ENCODE measurements around the gene FCRL6. TPM values are rescaled to one million over a fixed set of nuclear protein-coding genes. Genes with fewer than 3 reads are reported as not detected.

Gene FCRL6
- total RNA-seq, 4 donors from 2014 or later, result 0.39 to 2.2 (median 1.4) TPM

DNA sequence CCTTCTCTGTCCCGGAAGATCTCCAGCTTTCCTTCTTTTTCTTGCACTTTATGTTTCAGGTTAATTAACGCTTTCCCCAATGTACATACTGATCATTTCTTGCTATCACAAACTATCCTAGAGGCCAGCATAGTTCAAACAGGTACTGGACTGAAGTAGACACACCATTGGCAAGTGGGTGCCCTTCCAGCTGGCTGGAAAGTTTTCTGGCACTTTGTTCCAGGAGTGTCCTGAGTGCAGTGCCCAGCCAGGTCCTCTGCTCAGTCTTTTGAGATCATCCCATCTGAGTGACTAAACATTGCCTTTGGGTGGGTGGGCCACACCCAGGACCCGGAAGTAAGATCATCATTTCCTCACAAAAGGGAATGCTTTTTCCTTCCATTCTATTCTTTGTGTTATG is 36.4 kb upstream of the FCRL6 start:
- no peaks in the 10 kb centered on the region for H3K27me3 ChIP-seq
- peaks cover 0 to 7% (median 0%) of the 10 kb centered on the region in 4 donors for H3K9me3 ChIP-seq
- no peaks in the 10 kb centered on the region for H3K4me1 ChIP-seq
- H3K4me3 ChIP-seq, result no peak overlapping the region
- no peak overlapping the region for H3K27ac ChIP-seq
- H3K36me3 ChIP-seq, result no peaks in the 10 kb centered on the region
- 71 to 84% methylated on average over 3 of the region's 3 CpGs for WGBS, 2 donors
- DNase-seq (ENCODE audit: low spot score in 2 of 2), result no peak
- TF ChIP-seq POLR2A (IDR thresholded peaks at IDR 0.05), result no peak
- no peak for TF ChIP-seq EP300 (IDR thresholded peaks at IDR 0.05)
- TF ChIP-seq, protein P1, sequence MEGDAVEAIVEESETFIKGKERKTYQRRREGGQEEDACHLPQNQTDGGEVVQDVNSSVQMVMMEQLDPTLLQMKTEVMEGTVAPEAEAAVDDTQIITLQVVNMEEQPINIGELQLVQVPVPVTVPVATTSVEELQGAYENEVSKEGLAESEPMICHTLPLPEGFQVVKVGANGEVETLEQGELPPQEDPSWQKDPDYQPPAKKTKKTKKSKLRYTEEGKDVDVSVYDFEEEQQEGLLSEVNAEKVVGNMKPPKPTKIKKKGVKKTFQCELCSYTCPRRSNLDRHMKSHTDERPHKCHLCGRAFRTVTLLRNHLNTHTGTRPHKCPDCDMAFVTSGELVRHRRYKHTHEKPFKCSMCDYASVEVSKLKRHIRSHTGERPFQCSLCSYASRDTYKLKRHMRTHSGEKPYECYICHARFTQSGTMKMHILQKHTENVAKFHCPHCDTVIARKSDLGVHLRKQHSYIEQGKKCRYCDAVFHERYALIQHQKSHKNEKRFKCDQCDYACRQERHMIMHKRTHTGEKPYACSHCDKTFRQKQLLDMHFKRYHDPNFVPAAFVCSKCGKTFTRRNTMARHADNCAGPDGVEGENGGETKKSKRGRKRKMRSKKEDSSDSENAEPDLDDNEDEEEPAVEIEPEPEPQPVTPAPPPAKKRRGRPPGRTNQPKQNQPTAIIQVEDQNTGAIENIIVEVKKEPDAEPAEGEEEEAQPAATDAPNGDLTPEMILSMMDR (IDR thresholded peaks at IDR 0.05), result no peak

DNA sequence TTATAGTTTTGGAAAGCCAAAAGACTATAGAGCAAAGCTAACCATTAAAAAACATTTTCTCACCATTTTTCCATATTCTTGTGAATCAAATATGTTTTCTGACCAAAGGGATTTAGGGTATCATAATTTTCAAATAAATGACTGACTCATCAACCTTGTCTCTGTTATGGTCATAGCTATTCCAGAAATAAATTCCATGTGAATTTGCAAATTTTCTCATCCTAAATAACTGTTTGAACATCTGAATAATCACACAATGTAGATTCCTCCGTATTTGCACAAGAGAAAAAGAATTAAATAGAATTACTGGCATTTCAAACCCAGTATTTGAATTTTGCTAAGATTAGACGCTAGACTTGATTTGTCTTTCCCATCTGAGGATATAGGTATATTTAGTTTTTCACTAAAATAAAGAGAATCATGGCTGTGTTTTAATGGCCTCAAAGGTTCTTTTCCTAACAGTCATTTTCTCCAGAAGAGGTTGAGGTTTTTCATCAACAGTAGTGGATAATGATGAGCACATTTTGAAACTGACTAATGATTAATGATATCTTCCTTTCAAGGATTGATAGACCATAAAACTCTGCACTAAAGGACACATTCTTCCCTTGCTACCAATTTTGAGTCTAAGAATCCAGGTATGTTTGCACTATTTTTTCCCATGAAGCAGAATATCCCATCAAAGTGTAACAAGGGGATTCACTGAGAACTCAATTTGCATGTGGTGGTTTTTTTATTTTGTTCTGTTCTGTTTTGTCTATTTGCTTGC is 30.8 kb upstream of the FCRL6 start:
- Histone ChIP-seq H3K4me3 (no peak overlapping the region), H3K36me3 (no peaks in the 10 kb centered on the region), H3K9me3 (peaks cover 0 to 7% (median 0%) of the 10 kb centered on the region in 4 donors), H3K27ac (no peak overlapping the region), H3K4me1 (no peaks in the 10 kb centered on the region), H3K27me3 (no peaks in the 10 kb centered on the region)
- TF ChIP-seq POLR2A (IDR thresholded peaks at IDR 0.05) (no peak), EP300 (IDR thresholded peaks at IDR 0.05) (no peak)
- TF ChIP-seq, protein P1 (IDR thresholded peaks at IDR 0.05), result no peak
- no peak for DNase-seq (ENCODE audit: low spot score in 2 of 2)
- 90 to 92% methylated on average over 2 of the region's 2 CpGs for WGBS, 2 donors

DNA sequence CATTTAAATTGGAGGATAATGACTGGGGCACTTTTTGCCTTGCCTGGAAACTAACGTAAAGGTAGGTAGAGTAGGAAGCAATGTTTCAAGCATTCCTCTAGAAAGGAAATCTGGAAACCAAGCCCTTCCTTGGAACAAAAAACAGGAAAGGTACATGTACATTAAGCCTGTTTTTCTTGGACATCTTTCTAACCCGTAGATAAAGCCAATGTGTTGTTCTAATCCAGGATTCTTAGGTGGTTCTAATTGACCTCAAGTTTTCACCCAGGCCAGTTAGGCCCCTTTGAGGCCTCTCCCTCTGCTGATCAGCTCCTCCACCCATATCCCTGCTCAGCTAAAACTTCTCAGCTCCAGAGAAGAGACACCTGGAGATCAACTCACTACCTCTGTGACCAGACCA is 27.7 kb upstream of the FCRL6 start:
- TF ChIP-seq EP300 (IDR thresholded peaks at IDR 0.05), result no peak
- TF ChIP-seq POLR2A (IDR thresholded peaks at IDR 0.05), result no peak
- TF ChIP-seq, protein P1 (IDR thresholded peaks at IDR 0.05), result no peak
- Histone ChIP-seq H3K27me3 (no peaks in the 10 kb centered on the region), H3K36me3 (no peaks in the 10 kb centered on the region), H3K4me1 (peaks cover 0 to 4% (median 0%) of the 10 kb centered on the region in 4 donors), H3K27ac (no peak overlapping the region), H3K9me3 (no peaks in the 10 kb centered on the region), H3K4me3 (no peak overlapping the region)
- DNase-seq (ENCODE audit: low spot score in 2 of 2), result no peak
- 63 to 75% methylated on average over 2 of the region's 2 CpGs for whole genome bisulfite sequencing, 2 donors

DNA sequence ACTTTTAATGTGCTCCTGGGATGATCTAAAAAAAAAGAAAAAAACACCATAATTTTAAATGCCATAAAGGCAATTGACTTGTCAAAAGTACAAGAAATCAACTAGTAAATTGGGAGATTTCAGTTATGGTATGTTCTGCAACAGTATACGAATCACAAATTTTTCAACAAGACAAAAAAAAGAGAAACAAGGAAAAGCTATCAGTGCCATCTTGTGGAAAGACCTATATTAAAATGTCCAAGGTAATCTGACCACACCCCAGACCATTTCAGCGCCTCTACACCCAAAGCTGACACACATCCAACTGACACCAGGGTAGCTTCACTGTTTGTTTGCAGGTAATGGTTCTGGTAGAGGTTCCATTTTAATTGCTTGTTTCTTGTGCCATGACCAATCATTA is 26.4 kb upstream of the FCRL6 start:
- no peak for TF ChIP-seq POLR2A (IDR thresholded peaks at IDR 0.05)
- TF ChIP-seq, protein P1 (IDR thresholded peaks at IDR 0.05), result no peak
- no peak for TF ChIP-seq EP300 (IDR thresholded peaks at IDR 0.05)
- no peak overlapping the region for H3K27ac ChIP-seq
- whole genome bisulfite sequencing, 2 donors, result 74 to 87% methylated on average over 2 of the region's 2 CpGs

DNA sequence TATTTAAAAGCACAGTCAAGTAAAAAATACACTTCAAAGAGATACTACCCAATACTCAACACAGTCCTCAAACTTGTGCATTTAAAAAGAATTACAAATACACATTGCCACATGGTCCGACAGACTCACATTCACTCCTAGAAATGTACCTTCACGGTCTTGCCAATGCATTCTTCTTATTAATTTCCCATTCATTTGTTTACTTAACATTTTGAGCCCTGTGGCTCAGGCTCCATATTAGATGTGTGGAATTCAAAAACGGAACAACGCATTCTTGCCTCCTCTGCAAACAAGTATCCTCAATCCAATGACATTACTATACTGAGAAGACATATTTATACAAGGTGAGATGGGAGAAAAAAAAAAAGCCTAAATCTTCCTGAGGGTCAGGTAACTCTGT is 23.9 kb upstream of the FCRL6 start:
- H3K27ac ChIP-seq, result peak overlapping the region in 1 of 4 donors; percentile 90

More for the DNA sequence above, 26.4 kb upstream of the FCRL6 start:
- Histone ChIP-seq H3K9me3 (no peaks in the 10 kb centered on the region), H3K4me3 (no peak overlapping the region), H3K27me3 (no peaks in the 10 kb centered on the region), H3K36me3 (no peaks in the 10 kb centered on the region), H3K4me1 (peaks cover 0 to 14% (median 4%) of the 10 kb centered on the region in 4 donors)
- DNase-seq (ENCODE audit: low spot score in 2 of 2), result no peak

More for the DNA sequence above, 23.9 kb upstream of the FCRL6 start:
- Histone ChIP-seq H3K4me3 (no peak overlapping the region), H3K27me3 (no peaks in the 10 kb centered on the region), H3K9me3 (no peaks in the 10 kb centered on the region), H3K4me1 (peaks cover 0 to 23% (median 9%) of the 10 kb centered on the region in 4 donors), H3K36me3 (peaks cover 0 to 11% (median 0%) of the 10 kb centered on the region in 3 donors)
- whole genome bisulfite sequencing, 2 donors, result 71 to 74% methylated on average over 4 of the region's 4 CpGs
- no peak for TF ChIP-seq POLR2A (IDR thresholded peaks at IDR 0.05)
- no peak for TF ChIP-seq EP300 (IDR thresholded peaks at IDR 0.05)
- TF ChIP-seq, protein P1 (IDR thresholded peaks at IDR 0.05), result no peak
- no peak for DNase-seq (ENCODE audit: low spot score in 2 of 2)

All from tibial nerve (tissue), 4 donors.